K562 treated with DMSO at 1 percent for 48 hours (cell line): ENCODE data around the gene DHX15. TPM values are rescaled to one million over a fixed set of nuclear protein-coding genes. Genes with fewer than 3 reads are reported as not detected.

Experiments
- total RNA-seq: library from RNA; unstranded; fragments of 300-600 nt; gene quantifications from 2 replicates; pipeline ENCODE4 v1.2.3, GENCODE V29; 2022; ENCODE audit warnings: low replicate concordance; ENCODE audit errors: extremely low read depth

Gene DHX15
- total RNA-seq, result not detected in 2 replicates

GRCh38 chr4:24584211-24584850 lies at the start of gene DHX15:
DHX15 (minus strand) TSS chr4:24584554; CDS start chr4:24584393, 161 bp downstream.

Other genes with a start within 250 kb of the DHX15 start
- not detected in 2 replicates for gene SOD3, start 211.0 kb upstream of the DHX15 start, total RNA-seq